LNCAP (cell line): ENCODE results near the gene GLMN.

ENCODE experiments used
- TF ChIP-seq, protein P1 (sequence below): fragments of 450-650 bp; IDR thresholded peaks from 2 replicates; pipeline ENCODE4 v1.5.1; 2017; ENCODE audit warnings: mild to moderate bottlenecking

Gene GLMN

DNA sequence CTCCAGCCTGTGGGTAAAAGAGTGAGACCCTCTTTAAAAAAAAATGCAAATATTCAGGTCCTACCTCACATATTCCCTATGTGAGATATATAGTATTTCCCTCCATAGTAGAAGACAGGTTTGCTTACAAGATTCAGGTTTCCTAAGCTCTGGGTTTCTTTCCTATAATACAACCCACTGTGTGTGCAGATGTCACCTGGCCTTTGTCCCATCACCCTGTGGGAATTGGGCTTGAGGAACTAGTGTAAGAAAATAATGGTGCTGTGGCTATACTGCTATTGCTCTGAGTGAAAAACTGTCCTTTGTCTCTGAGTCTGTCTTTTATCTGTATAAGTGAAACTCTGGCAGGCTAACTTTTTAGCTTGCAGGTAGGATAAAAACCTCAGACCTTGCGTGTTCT lies 68.1 kb downstream of the GLMN start:
- TF ChIP-seq, protein P1, sequence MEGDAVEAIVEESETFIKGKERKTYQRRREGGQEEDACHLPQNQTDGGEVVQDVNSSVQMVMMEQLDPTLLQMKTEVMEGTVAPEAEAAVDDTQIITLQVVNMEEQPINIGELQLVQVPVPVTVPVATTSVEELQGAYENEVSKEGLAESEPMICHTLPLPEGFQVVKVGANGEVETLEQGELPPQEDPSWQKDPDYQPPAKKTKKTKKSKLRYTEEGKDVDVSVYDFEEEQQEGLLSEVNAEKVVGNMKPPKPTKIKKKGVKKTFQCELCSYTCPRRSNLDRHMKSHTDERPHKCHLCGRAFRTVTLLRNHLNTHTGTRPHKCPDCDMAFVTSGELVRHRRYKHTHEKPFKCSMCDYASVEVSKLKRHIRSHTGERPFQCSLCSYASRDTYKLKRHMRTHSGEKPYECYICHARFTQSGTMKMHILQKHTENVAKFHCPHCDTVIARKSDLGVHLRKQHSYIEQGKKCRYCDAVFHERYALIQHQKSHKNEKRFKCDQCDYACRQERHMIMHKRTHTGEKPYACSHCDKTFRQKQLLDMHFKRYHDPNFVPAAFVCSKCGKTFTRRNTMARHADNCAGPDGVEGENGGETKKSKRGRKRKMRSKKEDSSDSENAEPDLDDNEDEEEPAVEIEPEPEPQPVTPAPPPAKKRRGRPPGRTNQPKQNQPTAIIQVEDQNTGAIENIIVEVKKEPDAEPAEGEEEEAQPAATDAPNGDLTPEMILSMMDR: no peak

DNA sequence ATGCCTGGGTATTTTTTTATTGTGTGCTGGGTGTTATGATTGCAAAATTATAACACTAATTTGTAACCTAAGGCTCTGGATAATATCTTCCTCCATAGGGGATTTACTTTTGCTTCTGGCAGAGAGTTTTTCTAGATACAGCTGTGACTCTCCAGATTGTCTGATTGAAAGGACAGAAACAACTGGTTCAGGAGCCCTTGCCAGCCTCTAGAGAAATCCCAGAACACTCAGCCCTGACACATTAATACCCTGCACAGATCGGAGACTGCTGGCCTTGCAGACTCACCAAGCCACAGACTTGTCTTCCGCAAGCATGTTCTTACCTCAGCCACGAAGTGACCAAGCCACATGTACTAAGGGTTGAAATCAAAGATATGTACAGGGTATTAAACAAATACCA lies 70.4 kb downstream of the GLMN start:
- TF ChIP-seq, protein P1: no peak

DNA sequence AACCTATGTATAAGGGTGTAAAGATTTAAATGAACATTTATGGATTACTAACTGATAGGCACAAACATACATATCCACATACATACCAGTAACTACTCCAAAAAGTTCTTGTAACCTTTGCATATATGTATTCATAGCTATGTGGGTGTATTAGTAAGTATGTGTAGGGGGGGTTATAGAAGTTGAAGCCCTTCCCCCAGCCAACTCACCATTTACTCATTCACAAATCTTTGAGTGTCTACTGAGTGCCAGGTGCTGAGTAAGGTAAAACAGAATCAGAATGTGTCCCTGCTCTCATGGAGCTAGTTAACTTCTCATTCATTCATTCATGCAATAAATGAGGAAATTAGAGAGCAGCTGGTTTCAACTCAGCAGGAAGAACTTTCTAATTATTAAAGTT lies 79.8 kb downstream of the GLMN start:
- TF ChIP-seq, protein P1: no peak

DNA sequence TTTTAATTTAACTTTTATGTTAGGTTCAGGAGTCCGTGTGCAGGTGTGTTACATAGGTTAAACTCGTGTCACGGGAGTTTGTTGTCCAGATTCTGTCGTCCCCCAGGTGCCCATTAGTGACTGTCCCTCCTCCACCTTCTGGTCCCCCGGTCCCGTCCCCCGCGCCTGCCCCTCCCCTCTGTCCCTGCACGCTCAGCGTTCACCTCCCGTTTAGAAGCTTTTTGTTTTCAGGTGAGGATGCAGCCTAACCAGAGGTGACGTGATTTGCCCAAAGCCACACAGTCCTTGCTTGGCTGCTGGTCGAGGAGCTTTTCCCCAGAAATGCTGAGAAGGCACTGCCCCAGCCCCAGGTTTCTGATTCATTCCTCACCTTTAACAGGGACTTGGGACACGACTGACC lies 80.2 kb downstream of the GLMN start:
- TF ChIP-seq, protein P1: no peak

DNA sequence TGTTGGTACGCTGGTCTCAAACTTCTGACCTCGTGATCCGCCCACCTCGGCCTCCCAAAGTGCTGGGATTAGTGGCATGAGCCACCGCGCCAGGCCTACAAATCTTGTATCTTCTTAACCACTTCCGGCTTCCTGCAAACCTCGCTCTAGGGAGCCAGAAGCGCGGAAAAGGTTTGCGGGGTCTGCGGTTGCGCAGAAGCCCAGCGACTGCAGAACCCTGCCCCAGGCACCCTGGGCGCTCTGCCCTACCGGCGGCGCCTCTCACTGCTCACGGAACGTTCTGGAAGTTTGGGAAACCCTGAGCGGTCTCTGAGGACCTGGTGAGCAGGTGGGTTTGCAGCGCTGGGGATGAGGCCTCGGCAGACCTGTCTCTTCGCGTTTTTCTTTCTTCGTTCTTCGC lies 81.1 kb downstream of the GLMN start, which contains the start of gene C1orf146:
TSS of gene C1orf146 (plus strand) at position 195 of the 400 bp plus-strand sequence. CDS start 13,506 bp downstream, outside the sequence.
- TF ChIP-seq, protein P1: no peak

DNA sequence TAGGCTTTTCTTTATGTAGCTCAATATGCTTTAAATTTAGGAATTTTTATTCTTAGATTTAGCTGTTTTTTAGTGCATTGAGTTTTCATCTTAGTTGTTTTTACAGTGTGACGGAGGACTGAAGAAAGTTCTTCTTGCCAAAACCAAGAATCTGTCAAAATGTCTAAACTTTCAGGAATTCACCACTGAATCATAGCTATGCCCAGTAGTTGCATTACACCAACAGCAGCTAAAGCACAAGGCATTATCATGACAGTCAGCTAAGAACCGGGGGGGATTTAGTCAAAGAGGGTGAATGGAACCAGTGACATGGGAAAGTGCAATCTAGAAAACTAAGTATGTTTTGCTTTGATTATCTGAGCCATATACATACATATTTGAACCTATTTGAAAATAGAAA lies 87.6 kb downstream of the GLMN start:
- TF ChIP-seq, protein P1: no peak

DNA sequence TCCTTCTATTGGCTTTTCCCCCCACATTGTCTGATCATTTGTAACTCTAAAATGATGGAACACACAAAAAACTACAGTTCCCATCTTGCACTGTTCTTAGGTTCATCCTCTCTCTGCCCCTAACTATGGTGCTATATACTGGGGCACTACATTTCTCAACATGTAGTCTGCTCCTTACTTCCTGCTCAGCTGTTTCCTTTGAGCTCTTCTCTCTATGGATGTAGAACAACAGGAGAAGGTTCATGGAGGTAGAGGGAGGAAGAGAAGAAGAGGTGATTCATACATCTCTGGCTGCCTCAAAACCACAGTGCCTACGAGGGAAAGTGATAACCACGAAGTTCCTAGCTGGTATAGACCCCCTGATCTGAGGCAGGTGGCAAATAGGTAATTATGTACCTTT lies 88.1 kb downstream of the GLMN start:
- TF ChIP-seq, protein P1: no peak

DNA sequence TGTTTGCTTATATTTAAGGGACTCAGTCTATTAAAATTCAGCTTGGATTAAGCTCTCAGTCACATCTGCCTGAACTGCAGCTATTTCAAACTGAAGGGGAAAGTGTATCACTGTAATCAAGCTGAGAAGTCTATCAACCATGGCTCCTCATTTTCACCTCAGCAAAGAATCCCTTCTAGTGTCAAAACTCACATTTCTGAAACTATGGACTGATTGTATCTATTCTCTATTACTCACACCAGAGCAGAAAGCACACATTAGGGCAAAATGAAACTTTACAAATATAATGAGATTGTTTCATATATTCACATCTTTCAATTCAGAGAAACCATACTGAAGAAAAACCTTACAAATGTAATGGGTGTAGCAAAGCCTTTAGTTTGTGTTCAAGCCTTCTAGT lies 95.7 kb downstream of the GLMN start:
- TF ChIP-seq, protein P1: no peak
